ENCODE measurements around the gene JMJD8.

- no peak for TF ChIP-seq CTCF (IDR thresholded peaks at IDR 0.05; ENCODE audit: insufficient read depth, low read length, poor library complexity, severe bottlenecking)
- TF ChIP-seq EZH2phosphoT487 (conservative IDR thresholded peaks at IDR 0.05; ENCODE audit: low read length) = no peak
These were observed 5.0 kb downstream of the JMJD8 start for GRCh38 chr16:678858-679813.

Data from SU-DHL-6 (cell line).